HEK293 (cell line): ENCODE data around the gene TMEM121.

Source experiments
- CTCF ChIA-PET: fragments of 350-600 bp; formaldehyde crosslinking; extraction: SDS; loops from one replicate; lab custom pipeline; 2021; ENCODE audit warnings: antibody characterized with exemption; lab: Yijun Ruan, JAX
- POLR2A ChIA-PET: fragments of 300-600 bp; formaldehyde crosslinking; extraction: SDS; loops from one replicate; lab custom pipeline; 2020; ENCODE audit warnings: antibody characterized with exemption, inconsistent platforms; lab: Yijun Ruan, JAX
- H3K27ac ChIP-seq: fragments of 200-500 bp; sonication (Bioruptor generic); 2 replicates; pipeline ENCODE4 v1.5.1; 2014; ENCODE audit warnings: low read depth, low read length, control low read depth, inconsistent platforms; ENCODE audit errors: extremely low read depth
- H3K36me3 ChIP-seq, 2 experiments: fragments of 200-500 bp in 1 of 2; sonication (Bioruptor generic) in 1 of 2; 1 replicate in 1 of 2; 2 replicates in 1 of 2; pipeline ENCODE4 v1.5.1; 2014 to 2017; ENCODE audit warnings: inconsistent platforms in 2 of 2, low read length in 2 of 2; ENCODE audit not compliant: control insufficient read depth in 2 of 2, insufficient read depth in 1 of 2
- H3K4me1 ChIP-seq: fragments of 200-500 bp; sonication (Bioruptor generic); 2 replicates; pipeline ENCODE4 v1.5.1; 2014; ENCODE audit warnings: mild to moderate bottlenecking, low read length, inconsistent platforms; ENCODE audit not compliant: control insufficient read depth, insufficient read depth
- H3K4me3 ChIP-seq: 2 replicates; pipeline ENCODE4 v1.5.1; 2011; ENCODE audit warnings: low read depth, mild to moderate bottlenecking, control low read depth, low read length, moderate library complexity
- H3K9me3 ChIP-seq: fragments of 200-500 bp; sonication (Bioruptor generic); 2 replicates; pipeline ENCODE4 v1.5.1; 2014; ENCODE audit warnings: low read depth, low read length, inconsistent platforms; ENCODE audit not compliant: control insufficient read depth, insufficient read depth
- FEZF1 ChIP-seq: fragments of 450-650 bp; formaldehyde crosslinking; IDR thresholded peaks from 2 replicates; pipeline ENCODE4 v1.5.1; 2016; ENCODE audit warnings: missing biosample characterization, missing genetic modification characterization
- GLIS1 ChIP-seq: fragments of 450-650 bp; formaldehyde crosslinking; IDR thresholded peaks from 2 replicates; pipeline ENCODE4 v1.5.1; 2016; ENCODE audit warnings: missing biosample characterization, missing genetic modification characterization
- HOXA7 ChIP-seq: sonication (generic); formaldehyde crosslinking; IDR thresholded peaks from 2 replicates; pipeline ENCODE4 v1.8.1; 2022; ENCODE audit warnings: missing genetic modification reagents, borderline replicate concordance
- PRDM1 ChIP-seq: fragments of 450-650 bp; formaldehyde crosslinking; IDR thresholded peaks from 2 replicates; pipeline ENCODE4; 2016; ENCODE audit warnings: missing biosample characterization, missing genetic modification characterization
- SP2 ChIP-seq: fragments of 450-650 bp; formaldehyde crosslinking; IDR thresholded peaks from 2 replicates; pipeline ENCODE4 v1.5.1; 2016; ENCODE audit warnings: missing biosample characterization, missing genetic modification characterization
- ZBTB10 ChIP-seq: fragments of 450-650 bp; formaldehyde crosslinking; IDR thresholded peaks from 2 replicates; pipeline ENCODE4 v1.5.1; 2016; ENCODE audit warnings: missing biosample characterization, missing genetic modification characterization
- ZBTB7A ChIP-seq: fragments of 450-650 bp; formaldehyde crosslinking; IDR thresholded peaks from 2 replicates; pipeline ENCODE4 v1.5.1; 2016; ENCODE audit warnings: low read depth, missing biosample characterization, missing genetic modification characterization
- ZFHX2 ChIP-seq: fragments of 450-650 bp; formaldehyde crosslinking; conservative IDR thresholded peaks from 2 replicates; pipeline ENCODE4 v1.5.1; 2016; ENCODE audit warnings: missing biosample characterization, missing genetic modification characterization
- ZNF114 ChIP-seq: fragments of 450-650 bp; formaldehyde crosslinking; IDR thresholded peaks from 2 replicates; pipeline ENCODE4 v1.5.0; 2017; ENCODE audit warnings: missing biosample characterization, missing genetic modification characterization
- ZNF148 ChIP-seq: fragments of 450-650 bp; formaldehyde crosslinking; IDR thresholded peaks from 2 replicates; pipeline ENCODE4 v1.5.0; 2017; ENCODE audit warnings: missing biosample characterization, missing genetic modification characterization, borderline replicate concordance
- ZNF324 ChIP-seq: fragments of 450-650 bp; formaldehyde crosslinking; IDR thresholded peaks from 2 replicates; pipeline ENCODE4 v1.5.1; 2016; ENCODE audit warnings: missing biosample characterization, missing genetic modification characterization
- ZNF600 ChIP-seq: fragments of 450-650 bp; formaldehyde crosslinking; IDR thresholded peaks from 2 replicates; pipeline ENCODE4 v1.5.1; 2016; ENCODE audit warnings: missing biosample characterization, missing genetic modification characterization
- ZNF830 ChIP-seq: fragments of 450-650 bp; IDR thresholded peaks from 2 replicates; pipeline ENCODE4 v1.5.0; 2018; ENCODE audit warnings: missing biosample characterization, missing genetic modification characterization, low read depth, mild to moderate bottlenecking, moderate library complexity

TMEM121 gene

GRCh38 chr14:105479431-105480158 lies 46.8 kb upstream of the TMEM121 start (continued):
- TF ChIP-seq FEZF1 (no peak), ZBTB7A (tag by site-specific recombination) (0 out of 2 replicates have a peak, but pooled peaks have one; percentile 39), ZNF148 (no peak), ZNF324 (tag by site-specific recombination) (no peak), ZNF600 (tag by site-specific recombination) (0 out of 2 replicates have a peak, but pooled peaks have one; percentile 26), ZBTB10 (peak; percentile 44; the same call in 1 of the 2 replicates), HOXA7 (no peak), SP2 (tag by site-specific recombination) (peak; percentile 24)

- TF ChIP-seq GLIS1 (0 out of 2 replicates have a peak, but pooled peaks have one; percentile 3), ZFHX2 (0 out of 2 replicates have a peak, but pooled peaks have one; percentile 1), PRDM1 (no peak), ZNF830 (tag by site-specific recombination) (no peak), ZBTB10 (no peak), ZNF114 (tag by site-specific recombination) (no peak)
- no peak overlapping the region for H3K27ac ChIP-seq
- no peaks in the 10 kb centered on the region for H3K36me3 ChIP-seq
- ChIA-PET CTCF (interaction anchor here (0.6 to 2.9 kb wide), 29 partner anchors 11 to 873 kb away, joined by 3 to 83 read pairs (median 4); partner anchors contain the start of gene TEDC1), POLR2A (interaction anchor here (1.0 to 1.7 kb wide), 6 partner anchors 8 to 32 kb away, joined by 4 to 19 read pairs (median 4); no protein-coding TSS in a partner anchor)
- no peak overlapping the region for H3K4me3 ChIP-seq
- peaks cover 5% of the 10 kb centered on the region for H3K4me1 ChIP-seq
- no peaks in the 10 kb centered on the region for H3K9me3 ChIP-seq
These were observed 46.1 kb upstream of the TMEM121 start for GRCh38 chr14:105480199-105480746.
